BLaER1 treated with 17β-estradiol and CSF1 and Interleukin-3, amounts not matched to agents 10 nM and 100 nM (cell line): ENCODE data around the gene ATP1B3.

ENCODE experiments used
- H3K27ac ChIP-seq, 11 experiments: shearing (Covaris generic); formaldehyde crosslinking; 2 replicates each; pipeline ENCODE4 v1.8.1; 2022
- H3K27me3 ChIP-seq, 11 experiments: shearing (Covaris generic); formaldehyde crosslinking; 2 replicates each; pipeline ENCODE4 v1.8.1; 2022
- H3K36me3 ChIP-seq, 11 experiments: shearing (Covaris generic); formaldehyde crosslinking; 2 replicates each; pipeline ENCODE4 v1.8.1; 2022
- H3K4me1 ChIP-seq, 10 experiments: shearing (Covaris generic); formaldehyde crosslinking; 2 replicates each; pipeline ENCODE4 v1.8.1; 2022
- H3K4me2 ChIP-seq, 11 experiments: shearing (Covaris generic); formaldehyde crosslinking; 2 replicates each; pipeline ENCODE4 v1.8.1; 2022
- H3K4me3 ChIP-seq, 10 experiments: shearing (Covaris generic); formaldehyde crosslinking; 2 replicates each; pipeline ENCODE4 v1.8.1; 2022
- H3K9ac ChIP-seq, 11 experiments: shearing (Covaris generic); formaldehyde crosslinking; 2 replicates each; pipeline ENCODE4 v1.8.1; 2022
- H3K9me3 ChIP-seq, 11 experiments: shearing (Covaris generic); formaldehyde crosslinking; replicated peaks in 1 of 11; 2 replicates each; pipeline ENCODE4 v1.8.1; 2022
- H4K20me1 ChIP-seq, 11 experiments: shearing (Covaris generic); formaldehyde crosslinking; 2 replicates each; pipeline ENCODE4 v1.8.1; 2022
- Cebpa-rat ChIP-seq, 11 experiments: shearing (Covaris generic); IDR thresholded peaks; 2 replicates each; pipeline ENCODE4 v1.8.1; 2022

Gene ATP1B3

DNA sequence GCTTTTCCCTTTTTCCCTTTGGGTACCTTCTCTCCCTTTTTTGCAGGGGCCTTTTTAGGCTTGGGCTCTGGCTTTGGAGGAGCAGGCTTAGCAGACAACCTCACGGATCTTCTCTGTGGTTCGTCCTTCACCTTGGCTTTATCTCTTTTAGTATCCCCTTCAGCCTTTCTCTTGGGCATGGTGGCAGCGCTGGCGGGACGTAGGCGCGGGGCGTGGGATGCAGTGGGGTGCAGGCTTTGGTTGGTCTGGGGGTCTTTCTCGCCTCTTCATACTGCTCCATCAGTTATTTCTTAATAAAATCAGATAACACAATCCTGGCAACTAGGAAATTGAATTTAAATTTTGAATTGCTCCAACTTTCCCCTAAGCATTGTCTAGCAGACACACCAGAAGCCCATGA, 11.3 kb upstream of the ATP1B3 start:
- no peaks in the 10 kb centered on the region for H3K36me3 ChIP-seq
- peaks cover 11 to 48% (median 17%) of the 10 kb centered on the region in 10 experiments for H3K4me1 ChIP-seq
- no peak for TF ChIP-seq Cebpa-rat (IDR thresholded peaks at IDR 0.05)
- peak overlapping the region in 2 of 11 experiments; percentile 45 to 60; a peak in 4 of 22 replicates for H3K4me2 ChIP-seq
- H3K9ac ChIP-seq, result no peak overlapping the region
- no peak overlapping the region for H3K4me3 ChIP-seq
- H3K27me3 ChIP-seq, result no peaks in the 10 kb centered on the region
- H3K9me3 ChIP-seq, result no peaks in the 10 kb centered on the region
- no peak overlapping the region; a peak in 1 of 22 replicates for H3K27ac ChIP-seq
- H4K20me1 ChIP-seq, result no peaks in the 10 kb centered on the region

DNA sequence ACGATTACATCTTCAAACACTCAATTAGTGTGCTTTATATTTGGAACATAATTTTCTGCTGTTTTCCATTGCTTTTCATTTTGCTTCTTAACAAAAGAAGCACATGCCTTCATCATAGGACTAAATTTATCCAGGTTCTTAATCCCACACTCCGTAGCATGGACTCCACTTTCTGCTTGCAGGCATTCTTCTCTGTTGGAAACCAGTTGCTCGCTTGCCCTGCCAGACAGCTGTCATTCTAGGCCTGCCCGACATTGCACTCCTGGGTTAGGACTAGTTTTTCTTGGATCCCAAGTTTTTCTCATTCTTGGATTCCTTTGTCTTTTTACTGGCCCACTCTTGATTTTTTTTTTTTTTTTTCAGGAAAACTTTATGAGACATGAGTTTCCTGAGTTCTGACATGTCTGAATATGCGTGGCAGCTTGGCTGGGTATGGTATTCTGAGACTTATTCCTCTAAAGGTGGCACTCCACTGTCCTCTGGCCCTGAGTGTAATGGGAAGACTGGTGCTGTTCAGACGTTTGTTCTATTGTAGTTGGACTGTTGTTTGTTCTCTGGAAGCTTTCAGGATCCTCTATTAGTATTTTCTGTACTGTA, 6.3 kb upstream of the ATP1B3 start:
- Histone ChIP-seq H3K4me1 (peaks cover 0 to 8% (median 5%) of the 10 kb centered on the region in 10 experiments; a peak in 15 of 20 replicates), H3K9me3 (no peaks in the 10 kb centered on the region), H3K27me3 (peaks cover 5 to 17% (median 15%) of the 10 kb centered on the region in 11 experiments; a peak in 20 of 22 replicates), H4K20me1 (no peaks in the 10 kb centered on the region), H3K36me3 (no peaks in the 10 kb centered on the region), H3K27ac (no peak overlapping the region), H3K9ac (no peak overlapping the region), H3K4me2 (no peak overlapping the region), H3K4me3 (no peak overlapping the region)
- TF ChIP-seq Cebpa-rat (IDR thresholded peaks at IDR 0.05), result no peak

DNA sequence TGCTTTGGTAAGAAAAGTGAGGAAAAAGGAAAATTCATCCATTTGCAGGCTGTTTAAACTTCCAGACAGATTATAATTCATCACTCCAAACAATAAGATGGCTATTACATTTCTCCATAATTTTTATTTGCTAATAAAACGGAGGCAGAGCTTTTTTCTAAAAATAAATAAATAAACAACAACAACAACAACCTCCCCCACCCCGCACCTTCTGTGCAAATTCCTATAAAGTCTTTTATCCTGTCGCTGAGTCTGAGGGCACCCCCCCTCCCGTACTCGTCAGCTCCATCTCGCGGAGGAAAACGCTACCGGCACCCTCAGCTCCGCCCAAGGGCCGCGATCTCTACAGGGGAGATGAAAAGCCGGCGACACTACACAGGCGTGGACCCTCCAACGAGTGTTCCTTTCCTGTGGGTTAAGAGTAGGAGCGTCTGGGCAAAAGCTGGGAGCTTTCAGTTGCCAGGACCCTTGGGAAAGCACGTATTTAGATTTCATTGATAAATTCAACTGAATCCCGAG, 1.0 kb upstream of the ATP1B3 start:
- Histone ChIP-seq H3K27ac (peak overlapping the region; percentile 74 to 98 (median 95)), H3K4me2 (peak overlapping the region; percentile 73 to 97 (median 88))
- TF ChIP-seq Cebpa-rat (IDR thresholded peaks at IDR 0.05), result no peak

DNA sequence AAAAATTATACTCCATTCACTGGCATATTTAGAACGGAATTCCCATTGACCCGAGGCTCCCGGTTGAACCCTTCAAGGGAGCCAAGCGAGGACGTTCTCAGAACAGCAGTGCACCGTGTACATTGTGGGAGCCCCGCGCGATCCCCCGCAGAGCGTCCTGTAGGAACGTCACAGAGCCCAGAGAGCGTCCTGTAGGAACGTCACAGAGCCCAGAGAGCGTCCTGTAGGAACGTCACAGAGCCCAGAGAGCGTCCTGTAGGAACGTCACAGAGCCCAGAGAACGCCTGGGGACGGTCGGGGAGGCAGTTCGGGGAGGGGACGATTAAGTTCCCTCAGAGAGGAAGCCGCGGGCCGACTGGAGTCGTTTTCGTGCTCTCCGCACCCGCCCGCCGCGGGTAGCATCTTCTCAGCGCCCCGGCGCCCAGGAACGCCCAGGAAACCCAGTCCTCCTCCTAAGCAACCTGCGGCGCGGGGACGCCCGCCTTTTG, 506 bp upstream of the ATP1B3 start:
- Histone ChIP-seq H3K9me3 (no peaks in the 10 kb centered on the region), H3K9ac (peak overlapping the region; percentile 94 to 99 (median 98)), H3K4me1 (peaks cover 18 to 40% (median 33%) of the 10 kb centered on the region in 10 experiments), H4K20me1 (peaks cover 15 to 44% (median 40%) of the 10 kb centered on the region in 11 experiments; a peak in 21 of 22 replicates), H3K36me3 (peaks cover 0 to 11% (median 4%) of the 10 kb centered on the region in 11 experiments; a peak in 8 of 22 replicates), H3K27me3 (peaks cover 5 to 19% (median 16%) of the 10 kb centered on the region in 11 experiments; a peak in 20 of 22 replicates), H3K4me3 (peak overlapping the region; percentile 88 to 100 (median 95)), H3K27ac (peak overlapping the region; percentile 74 to 98 (median 95)), H3K4me2 (peak overlapping the region; percentile 73 to 97 (median 88))
- no peak for TF ChIP-seq Cebpa-rat (IDR thresholded peaks at IDR 0.05)

More for the DNA sequence above, 1.0 kb upstream of the ATP1B3 start:
- H4K20me1 ChIP-seq, result peaks cover 15 to 39% (median 35%) of the 10 kb centered on the region in 11 experiments; a peak in 21 of 22 replicates
- peaks cover 18 to 35% (median 28%) of the 10 kb centered on the region in 10 experiments for H3K4me1 ChIP-seq
- H3K9ac ChIP-seq, result peak overlapping the region; percentile 94 to 99 (median 98)
- H3K27me3 ChIP-seq, result peaks cover 5 to 19% (median 16%) of the 10 kb centered on the region in 11 experiments; a peak in 20 of 22 replicates
- peaks cover 0 to 6% (median 0%) of the 10 kb centered on the region in 11 experiments; a peak in 3 of 22 replicates for H3K36me3 ChIP-seq
- peak overlapping the region; percentile 88 to 100 (median 95) for H3K4me3 ChIP-seq
- no peaks in the 10 kb centered on the region for H3K9me3 ChIP-seq

DNA sequence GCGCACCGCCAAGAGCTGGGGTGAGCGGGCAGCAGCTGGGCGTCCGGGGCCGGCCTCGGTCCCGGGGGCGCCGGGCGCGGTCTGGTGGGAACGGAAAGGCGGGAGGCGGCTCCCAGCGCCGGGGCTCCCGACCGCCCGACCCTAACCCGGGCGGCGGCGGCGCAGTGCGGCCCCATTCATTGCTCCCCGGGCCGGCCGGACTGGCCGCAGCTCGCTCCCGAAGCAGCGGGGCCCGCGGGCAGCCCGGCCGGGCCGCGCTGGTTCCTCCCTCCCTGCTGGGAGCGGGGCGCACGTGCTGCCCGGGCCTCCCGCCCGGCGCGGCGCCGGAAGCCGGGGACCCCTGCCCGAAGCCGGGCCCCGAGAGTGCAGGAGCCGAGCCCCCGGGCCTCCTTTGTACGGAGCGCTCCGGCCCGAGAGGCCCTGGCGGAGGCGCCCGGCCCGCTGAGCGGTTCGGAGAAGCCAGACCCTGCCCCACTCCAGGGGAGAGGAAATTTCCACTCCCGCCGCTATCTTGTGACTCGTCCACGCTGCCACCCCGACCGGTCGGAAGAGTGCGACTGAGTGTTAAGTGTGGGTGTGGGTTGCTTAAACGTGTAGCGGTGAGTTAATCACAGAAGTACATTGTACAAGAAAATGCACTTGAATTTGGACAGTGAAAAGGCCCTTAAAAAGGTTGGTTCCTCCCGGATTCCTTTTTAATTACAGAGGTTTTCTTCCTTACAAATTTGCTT, 613 bp downstream of the ATP1B3 start:
- peaks cover 5 to 19% (median 16%) of the 10 kb centered on the region in 11 experiments; a peak in 20 of 22 replicates for H3K27me3 ChIP-seq
- peak overlapping the region; percentile 82 to 99 (median 90) for H3K4me2 ChIP-seq
- peak overlapping the region; percentile 74 to 98 (median 95) for H3K27ac ChIP-seq
- peaks cover 15 to 56% (median 52%) of the 10 kb centered on the region in 11 experiments; a peak in 21 of 22 replicates for H4K20me1 ChIP-seq
- peak overlapping the region; percentile 94 to 99 (median 98) for H3K9ac ChIP-seq
- peaks cover 0 to 22% (median 8%) of the 10 kb centered on the region in 11 experiments; a peak in 14 of 22 replicates for H3K36me3 ChIP-seq
- no peak for TF ChIP-seq Cebpa-rat (IDR thresholded peaks at IDR 0.05)
- H3K4me1 ChIP-seq, result peaks cover 24 to 49% (median 42%) of the 10 kb centered on the region in 10 experiments
- no peaks in the 10 kb centered on the region for H3K9me3 ChIP-seq
- H3K4me3 ChIP-seq, result peak overlapping the region; percentile 88 to 100 (median 95)

DNA sequence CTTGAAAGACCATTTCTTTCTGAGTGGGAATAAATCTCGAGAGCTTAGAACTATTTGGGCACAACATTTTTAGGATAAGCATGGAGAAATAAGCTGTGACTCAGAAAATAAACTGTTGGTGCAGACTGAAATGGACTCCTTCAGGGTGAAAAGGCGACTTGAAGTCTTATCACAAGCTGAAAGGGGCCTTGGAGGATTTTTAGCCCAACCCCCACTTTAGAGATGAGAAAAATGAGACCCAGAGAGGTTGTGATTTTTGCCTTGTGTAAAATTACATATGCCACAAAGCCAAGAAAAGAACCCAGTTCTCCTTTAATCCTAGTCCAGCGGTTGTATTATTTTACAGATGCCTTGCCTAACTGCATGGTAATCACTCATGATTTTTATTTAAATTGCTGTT, 1.5 kb downstream of the ATP1B3 start:
- Histone ChIP-seq H4K20me1 (peaks cover 22 to 64% (median 59%) of the 10 kb centered on the region in 11 experiments; a peak in 21 of 22 replicates), H3K27me3 (peaks cover 5 to 19% (median 16%) of the 10 kb centered on the region in 11 experiments; a peak in 20 of 22 replicates), H3K4me3 (peak overlapping the region; percentile 88 to 100 (median 95)), H3K4me2 (peak overlapping the region; percentile 82 to 99 (median 90)), H3K27ac (peak overlapping the region; percentile 74 to 98 (median 95)), H3K9me3 (no peaks in the 10 kb centered on the region), H3K9ac (peak overlapping the region; percentile 94 to 99 (median 98)), H3K4me1 (peaks cover 24 to 49% (median 44%) of the 10 kb centered on the region in 10 experiments), H3K36me3 (peaks cover 8 to 30% (median 17%) of the 10 kb centered on the region in 11 experiments; a peak in 21 of 22 replicates)
- no peak for TF ChIP-seq Cebpa-rat (IDR thresholded peaks at IDR 0.05)

DNA sequence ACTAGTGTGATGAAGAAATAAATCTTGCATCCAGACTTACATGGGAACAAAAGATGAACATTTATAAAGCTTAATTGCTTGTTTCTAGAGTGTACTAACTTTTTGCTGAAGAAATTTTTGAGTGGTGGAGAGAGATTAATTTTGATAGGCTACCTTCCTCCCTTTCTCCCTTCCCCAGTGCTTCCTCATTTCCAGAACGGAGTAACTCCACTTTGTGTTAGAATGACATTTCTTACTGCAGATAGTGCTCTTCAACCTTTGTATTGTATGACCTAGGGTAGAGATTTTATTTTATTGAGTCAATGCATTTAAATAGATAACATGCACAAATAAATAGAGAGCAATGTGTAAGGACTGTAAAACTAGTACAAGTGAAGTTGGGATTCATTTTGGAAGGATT, 1.9 kb downstream of the ATP1B3 start:
- Histone ChIP-seq H3K27me3 (peaks cover 5 to 19% (median 16%) of the 10 kb centered on the region in 11 experiments; a peak in 20 of 22 replicates), H3K27ac (peak overlapping the region in 8 of 11 experiments; percentile 90 to 98 (median 96); a peak in 14 of 22 replicates), H4K20me1 (peaks cover 26 to 68% (median 63%) of the 10 kb centered on the region in 11 experiments; a peak in 21 of 22 replicates), H3K9ac (peak overlapping the region; percentile 94 to 99 (median 98)), H3K4me3 (peak overlapping the region; percentile 88 to 100 (median 95)), H3K9me3 (no peaks in the 10 kb centered on the region), H3K4me2 (peak overlapping the region; percentile 82 to 99 (median 90)), H3K4me1 (peaks cover 24 to 52% (median 45%) of the 10 kb centered on the region in 10 experiments), H3K36me3 (peaks cover 12 to 35% (median 21%) of the 10 kb centered on the region in 11 experiments; a peak in 21 of 22 replicates)
- TF ChIP-seq Cebpa-rat (IDR thresholded peaks at IDR 0.05), result no peak

DNA sequence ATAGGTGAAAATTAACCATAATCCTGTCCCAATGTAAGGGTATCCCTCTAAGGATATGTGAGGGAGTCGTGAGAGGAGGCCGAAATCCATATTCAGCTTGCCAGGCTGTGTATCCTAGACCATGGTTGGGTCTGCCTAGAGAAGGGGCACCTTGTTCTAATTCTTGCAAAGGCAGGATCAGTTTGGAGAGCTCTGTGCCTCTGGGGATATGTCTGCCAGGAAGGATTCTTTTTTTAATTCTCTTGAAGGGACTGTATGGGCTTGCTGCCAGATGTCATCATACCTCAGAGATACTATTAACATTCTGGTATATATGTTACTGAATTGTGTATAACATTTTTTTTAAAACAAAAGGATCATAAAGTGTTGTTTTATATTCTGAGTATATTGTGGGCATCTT, 2.4 kb downstream of the ATP1B3 start:
- Histone ChIP-seq H3K27ac (0 out of 22 replicates have a peak overlapping the region, but pooled peaks of 1 of the 11 experiments have one; percentile 95), H3K36me3 (peaks cover 12 to 40% (median 26%) of the 10 kb centered on the region in 11 experiments; a peak in 21 of 22 replicates), H3K9ac (peak overlapping the region; percentile 56 to 99 (median 98); a peak in 20 of 22 replicates), H3K4me3 (peak overlapping the region; percentile 88 to 100 (median 95); a peak in 19 of 20 replicates), H3K27me3 (peaks cover 3 to 16% (median 15%) of the 10 kb centered on the region in 11 experiments; a peak in 20 of 22 replicates), H3K4me1 (peaks cover 24 to 57% (median 45%) of the 10 kb centered on the region in 10 experiments), H3K4me2 (peak overlapping the region; percentile 82 to 99 (median 90)), H4K20me1 (peaks cover 31 to 73% (median 68%) of the 10 kb centered on the region in 11 experiments; a peak in 21 of 22 replicates), H3K9me3 (no peaks in the 10 kb centered on the region)
- TF ChIP-seq Cebpa-rat (IDR thresholded peaks at IDR 0.05), result no peak
